DND-41 (cell line): Measurements from ENCODE around the gene DUSP23.

Experiments
- CTCF ChIP-seq: IDR thresholded peaks from 2 replicates; pipeline ENCODE4 v1.5.1; 2012; ENCODE audit warnings: borderline replicate concordance, low read length, moderate library complexity, mild to moderate bottlenecking; ENCODE audit not compliant: poor library complexity, severe bottlenecking; ENCODE audit errors: extremely low read depth
- EZH2 ChIP-seq: IDR thresholded peaks from 3 replicates; pipeline ENCODE4 v1.6.1; 2012; ENCODE audit warnings: borderline replicate concordance, low read depth, mild to moderate bottlenecking, moderate library complexity, low read length, inconsistent platforms; ENCODE audit not compliant: severe bottlenecking

DNA sequence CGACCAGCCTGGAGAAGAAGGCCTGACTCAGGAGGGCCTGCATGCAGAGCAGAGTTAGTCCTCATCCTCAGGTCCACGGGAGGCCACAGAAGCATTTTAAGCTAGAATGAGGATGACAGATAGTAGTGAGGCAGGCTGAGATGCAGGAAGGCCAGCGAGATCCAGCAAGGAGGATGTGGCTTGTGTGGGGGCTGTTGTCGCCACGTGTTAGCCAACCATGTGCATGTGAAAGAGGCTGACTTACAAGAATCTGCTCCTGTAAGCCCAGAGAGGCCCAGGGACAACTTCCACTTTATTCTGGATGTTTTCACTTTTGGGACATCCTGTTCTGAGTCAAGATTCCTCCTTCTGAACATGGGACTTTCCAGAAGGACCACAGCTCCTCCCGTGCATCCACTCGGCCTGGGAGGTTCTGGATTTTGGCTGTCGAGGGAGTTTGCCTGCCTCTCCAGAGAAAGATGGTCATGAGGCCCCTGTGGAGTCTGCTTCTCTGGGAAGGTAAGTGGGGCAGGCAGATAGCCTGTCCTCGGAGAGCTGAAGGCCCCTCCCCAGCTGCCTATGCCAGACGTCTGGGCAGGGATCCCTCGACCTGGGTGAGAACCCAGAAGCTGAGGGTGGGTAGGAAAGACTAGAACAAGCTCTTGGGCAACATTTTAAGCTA is 45.8 kb downstream of the DUSP23 start, which contains the start of gene SLAMF8:
- no peak for TF ChIP-seq CTCF
- TF ChIP-seq EZH2 = no peak
